CMK (cell line): Measurements from ENCODE around the gene OXCT1.

ENCODE experiments used
- DNase-seq: peaks from one replicate; pipeline ENCODE4 v3.0.0-alpha.2; 2010; ENCODE audit warnings: low read depth

Gene OXCT1

DNA sequence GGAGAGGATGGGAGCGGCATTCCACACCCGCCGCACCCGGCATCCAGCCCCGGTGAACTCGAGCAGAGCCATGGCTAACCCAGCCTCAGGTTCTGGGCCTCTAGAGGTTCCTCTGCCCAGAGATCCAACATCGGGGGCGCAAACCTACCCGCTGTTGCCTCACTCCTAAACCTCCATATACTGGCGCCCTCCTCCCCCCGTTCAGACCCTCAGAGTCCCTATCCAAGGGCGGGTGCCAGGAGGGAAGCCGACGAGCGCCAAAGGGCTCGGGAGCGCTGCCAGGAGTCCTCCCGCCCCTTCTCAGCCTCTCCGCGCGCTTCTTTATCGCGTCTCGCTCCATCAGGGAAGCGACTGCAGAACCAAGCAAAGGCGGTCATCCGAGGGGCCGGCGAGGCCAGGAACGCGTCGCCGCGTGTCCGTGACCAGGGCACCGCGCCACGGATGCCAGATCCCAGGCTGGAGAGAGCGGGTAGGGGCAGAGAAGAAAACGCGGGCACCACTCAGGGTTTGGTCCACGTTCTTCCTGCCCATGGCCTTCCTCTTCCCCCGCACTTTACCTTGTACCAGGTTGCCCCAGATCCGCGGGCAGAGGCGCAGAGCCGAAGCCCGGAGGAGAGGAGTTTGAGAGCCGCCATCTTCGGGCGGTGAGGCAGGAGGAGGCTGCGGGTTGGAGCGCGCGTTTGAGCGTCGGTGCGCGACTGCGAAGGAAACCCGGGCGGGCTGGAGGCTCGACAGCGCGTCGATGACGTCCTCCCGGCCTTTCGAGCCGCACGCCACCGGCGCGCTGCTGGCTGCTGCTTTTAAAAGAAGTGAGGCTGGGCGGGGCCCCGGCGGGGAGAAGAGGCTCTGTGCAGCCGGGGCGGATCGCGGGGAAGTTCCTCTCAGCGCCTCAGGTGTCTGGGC is at the start of gene OXCT1:
Gene OXCT1, minus strand, starts transcription at position 702 of the 903 bp plus-strand sequence. Its CDS starts 67 bp downstream, at position 635.
- peak; percentile 59 for DNase-seq

DNA sequence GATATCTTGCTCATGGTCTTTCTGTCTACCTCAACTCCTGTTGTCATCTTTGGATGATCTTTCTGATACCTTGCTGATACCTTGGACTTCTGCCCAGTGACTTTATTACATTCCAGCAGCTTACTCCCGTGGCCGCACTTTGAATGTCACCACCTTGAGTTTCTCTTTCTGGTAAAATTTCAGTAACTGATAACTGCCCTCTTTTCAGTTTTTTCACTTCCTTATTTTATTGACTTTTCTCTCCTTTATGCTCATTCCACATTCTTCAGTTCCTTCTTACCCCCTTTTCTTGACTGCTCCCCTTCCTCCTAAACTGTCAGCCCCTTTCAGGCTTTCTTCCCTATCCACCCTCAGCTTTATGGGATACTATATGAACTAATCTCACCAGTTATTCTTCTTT is 47.9 kb upstream of the OXCT1 start:
- DNase-seq, result no peak

DNA sequence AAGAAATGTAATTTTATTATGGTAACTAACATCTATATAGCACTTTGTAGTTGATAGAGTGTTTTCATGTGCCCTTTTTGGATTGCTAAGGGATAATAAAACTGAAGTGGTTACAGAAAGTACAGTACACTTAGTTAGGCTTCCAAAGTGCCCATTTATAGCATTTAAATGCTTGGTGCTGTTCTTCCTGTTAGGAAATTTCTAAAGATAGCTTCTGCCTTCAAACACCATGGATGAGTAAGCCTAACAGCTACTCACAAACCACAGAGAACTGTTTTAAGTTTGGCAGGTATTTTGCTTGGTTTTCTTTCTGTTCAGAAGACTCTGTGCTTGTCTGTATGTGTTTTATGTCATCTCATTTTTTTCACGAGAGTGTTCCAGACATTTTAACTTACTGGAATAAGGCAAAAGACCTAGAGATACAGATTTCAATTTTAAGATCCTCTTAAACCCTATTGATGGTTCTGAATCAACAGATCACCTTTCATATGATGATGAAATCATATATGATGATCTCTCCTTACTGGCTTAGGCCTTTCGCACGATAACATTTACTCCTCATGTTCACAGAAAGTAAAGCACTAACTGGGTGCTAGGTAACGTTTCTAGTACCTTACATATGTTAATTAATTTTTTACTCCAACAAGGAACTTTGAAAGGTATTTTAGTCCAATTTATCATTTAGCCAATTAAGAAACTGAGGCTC is 38.3 kb upstream of the OXCT1 start:
- no peak for DNase-seq

DNA sequence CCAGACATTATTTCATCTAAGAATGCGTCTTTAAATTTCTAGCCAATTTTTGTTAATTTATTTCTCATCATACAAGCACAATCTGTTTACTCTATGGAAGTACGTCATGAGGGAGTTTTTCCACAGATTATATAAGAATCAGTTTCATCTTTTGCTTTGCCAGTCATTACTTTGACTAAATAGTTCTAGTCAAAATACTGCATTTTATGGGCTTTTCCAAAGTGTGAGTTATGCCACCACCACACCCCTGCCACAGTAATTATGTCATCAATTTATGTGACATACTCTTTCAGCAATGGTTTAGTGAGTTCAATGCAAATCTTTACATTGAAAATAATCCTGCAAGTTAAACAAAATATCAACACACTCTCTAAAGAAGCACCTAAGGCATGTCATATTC is 35.9 kb upstream of the OXCT1 start:
- DNase-seq, result no peak

DNA sequence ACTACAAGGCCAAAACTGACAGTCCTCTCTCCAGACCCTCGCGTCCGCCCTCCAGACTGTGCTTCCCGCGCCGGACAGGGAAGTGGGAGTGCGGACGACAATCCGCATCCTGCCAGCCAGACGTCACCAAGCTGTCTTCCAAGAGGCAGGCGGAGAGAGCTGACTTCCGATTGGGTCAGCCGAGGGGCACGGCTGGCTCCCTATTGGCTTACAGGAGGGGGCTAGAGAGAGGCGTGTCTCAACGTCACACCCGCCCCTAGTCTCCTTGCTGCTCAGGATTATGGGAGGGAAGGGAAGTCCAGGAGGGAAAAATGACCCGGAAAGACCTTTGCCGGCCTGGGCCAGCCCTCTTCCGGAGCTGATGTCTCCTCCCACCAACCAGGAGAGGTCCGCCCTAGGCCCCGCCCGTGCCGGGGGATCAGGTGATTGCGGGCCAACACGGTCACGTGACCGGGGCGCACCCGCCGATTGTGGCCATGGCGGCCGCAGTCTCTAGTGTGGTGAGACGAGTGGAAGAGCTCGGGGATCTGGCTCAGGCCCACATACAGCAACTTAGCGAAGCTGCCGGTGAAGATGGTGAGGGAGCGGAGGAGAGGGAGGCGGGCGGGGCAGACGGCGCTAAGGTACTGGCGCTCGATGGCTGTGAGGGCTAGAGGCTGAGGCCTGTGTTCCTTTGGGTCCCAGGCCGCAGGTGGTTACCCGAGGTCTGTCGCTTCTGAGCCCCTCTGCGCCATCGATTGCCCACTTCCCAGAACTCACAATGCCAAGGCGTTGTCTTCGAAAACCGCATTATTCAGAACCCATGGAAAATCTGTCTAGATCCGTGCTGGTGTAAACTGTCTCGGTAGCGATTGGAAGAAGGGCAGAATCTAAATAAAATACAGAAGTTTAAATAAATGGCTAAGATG is 33.9 kb upstream of the OXCT1 start, which contains the start of gene RIMOC1:
Gene RIMOC1, plus strand, starts transcription at position 453 of the 908 bp plus-strand sequence. Its CDS starts 24 bp downstream, at position 477.
- peak; percentile 100 for DNase-seq

DNA sequence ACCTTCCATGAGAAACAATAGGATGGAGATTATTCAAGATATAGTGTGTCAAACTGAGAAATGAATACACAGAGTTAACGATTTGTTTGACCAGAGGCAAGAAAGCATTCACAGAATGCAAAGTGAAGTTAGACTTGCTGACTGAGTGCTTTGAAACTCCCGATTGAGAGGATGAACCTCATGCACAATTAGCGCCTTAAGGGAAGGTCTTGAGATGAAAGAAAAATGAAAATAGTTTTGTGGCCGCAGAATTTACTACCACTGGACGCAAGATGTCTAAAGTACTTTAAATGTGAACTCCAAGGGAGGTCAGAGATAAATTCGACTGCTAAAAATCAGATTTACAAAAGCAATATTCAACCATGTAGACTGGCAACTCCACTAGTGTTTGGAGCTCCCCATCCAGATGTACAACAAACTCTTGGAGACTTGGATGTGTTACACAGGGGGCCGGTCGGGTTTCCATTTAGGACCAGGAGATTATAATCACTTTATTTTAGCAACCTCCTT is 33.2 kb upstream of the OXCT1 start:
- no peak for DNase-seq

DNA sequence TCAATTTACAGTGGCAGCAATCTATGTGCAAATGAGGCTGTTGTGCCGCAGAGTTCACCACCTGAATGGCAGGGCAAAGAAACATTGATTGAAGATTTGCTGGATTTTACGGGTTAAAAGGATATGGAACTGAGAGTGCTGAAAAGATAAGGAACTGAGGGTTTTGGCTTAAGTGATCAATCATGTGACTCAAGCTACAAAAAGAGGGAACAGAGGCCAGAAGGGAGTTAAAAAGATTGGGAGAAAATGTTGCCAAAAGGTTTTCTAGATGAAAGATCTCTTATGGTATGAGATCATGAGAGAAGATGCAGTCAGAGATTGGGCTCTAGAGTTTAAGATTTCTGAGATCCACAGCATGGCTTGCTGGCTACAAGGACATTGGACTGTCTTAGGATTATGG is 26.0 kb upstream of the OXCT1 start:
- no peak for DNase-seq

DNA sequence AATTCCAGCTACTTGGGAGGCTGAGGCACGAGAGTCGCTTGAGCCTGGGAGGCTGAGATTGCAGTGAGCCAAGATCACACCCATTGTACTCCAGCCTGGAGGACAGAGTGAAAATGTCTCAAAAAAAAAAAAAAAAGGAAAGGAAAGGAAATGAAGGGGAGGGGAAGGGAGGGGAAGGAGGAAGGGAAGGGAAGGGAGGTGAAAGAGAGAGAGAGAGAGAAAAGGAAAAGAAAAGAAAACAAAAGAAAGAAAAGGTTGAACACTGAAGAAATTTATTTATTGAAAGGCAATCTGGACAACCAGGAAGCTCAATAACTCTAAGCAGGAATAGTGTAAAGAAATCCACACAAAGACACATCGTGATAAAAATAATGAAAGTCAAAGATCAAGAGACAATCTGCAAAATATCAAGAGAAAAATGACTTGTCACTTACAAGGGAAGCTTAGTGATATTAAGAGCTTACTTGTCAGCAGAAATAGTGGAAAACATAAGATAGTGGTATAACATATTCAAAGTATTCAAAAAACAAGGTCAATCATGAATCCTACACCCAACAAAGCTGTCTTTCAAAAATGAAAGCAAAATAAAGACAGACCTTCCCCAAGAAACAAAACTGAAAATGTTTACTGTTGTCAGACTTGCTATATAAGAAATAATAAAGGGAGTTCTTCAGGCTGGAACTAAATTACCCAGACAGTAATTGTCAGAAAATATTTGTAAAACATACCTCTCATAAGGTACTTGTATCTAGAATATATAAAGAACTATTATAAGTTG is 23.0 kb upstream of the OXCT1 start:
- DNase-seq, result no peak

DNA sequence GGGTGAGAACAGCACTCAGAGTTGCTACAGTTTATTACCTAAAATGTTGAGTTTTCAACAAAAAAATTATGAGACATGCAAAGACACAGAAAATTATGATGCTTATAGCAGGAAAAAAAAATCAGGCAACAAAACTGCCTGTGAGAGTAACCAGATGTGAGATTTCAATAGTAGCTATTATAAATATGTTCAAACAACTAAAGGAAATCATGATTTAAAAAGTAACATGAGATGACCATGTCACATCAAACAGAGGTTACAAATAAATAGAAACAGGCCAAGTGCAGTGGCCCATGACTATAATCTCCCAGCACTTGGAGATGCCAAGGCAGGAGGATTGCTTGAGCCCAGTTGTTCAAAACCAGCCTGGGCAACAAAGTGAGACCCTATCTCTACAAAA is 21.8 kb upstream of the OXCT1 start:
- no peak for DNase-seq

DNA sequence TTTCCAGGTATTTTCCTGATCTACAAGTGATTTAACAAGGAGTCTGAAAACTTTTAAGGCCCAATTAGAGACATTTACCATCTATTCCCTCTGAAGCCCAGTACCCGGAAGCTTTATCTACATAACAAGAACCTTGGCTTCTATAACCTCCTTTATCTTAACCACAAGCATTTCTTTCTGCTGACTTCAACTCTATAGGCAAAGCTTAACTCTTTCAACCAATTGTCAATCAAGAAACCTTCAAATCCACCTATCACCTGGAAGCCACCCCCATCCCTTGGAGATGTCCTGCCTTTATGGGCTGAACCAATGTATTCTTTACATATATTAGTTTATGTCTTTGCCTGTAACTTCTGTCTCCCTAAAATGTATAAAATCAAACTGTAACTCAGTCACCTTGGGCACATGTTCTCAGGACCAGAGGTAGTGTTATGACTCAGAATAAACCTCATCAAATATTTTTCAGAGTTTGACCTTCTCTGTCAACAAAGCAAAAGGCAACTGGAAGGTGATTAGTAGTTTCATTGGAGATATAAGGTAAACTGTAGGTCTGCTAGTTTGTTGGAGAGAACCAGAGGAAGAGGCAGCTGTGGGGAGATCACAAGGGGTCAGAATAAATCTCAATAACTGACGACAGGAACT is 21.0 kb upstream of the OXCT1 start:
- DNase-seq, result no peak

DNA sequence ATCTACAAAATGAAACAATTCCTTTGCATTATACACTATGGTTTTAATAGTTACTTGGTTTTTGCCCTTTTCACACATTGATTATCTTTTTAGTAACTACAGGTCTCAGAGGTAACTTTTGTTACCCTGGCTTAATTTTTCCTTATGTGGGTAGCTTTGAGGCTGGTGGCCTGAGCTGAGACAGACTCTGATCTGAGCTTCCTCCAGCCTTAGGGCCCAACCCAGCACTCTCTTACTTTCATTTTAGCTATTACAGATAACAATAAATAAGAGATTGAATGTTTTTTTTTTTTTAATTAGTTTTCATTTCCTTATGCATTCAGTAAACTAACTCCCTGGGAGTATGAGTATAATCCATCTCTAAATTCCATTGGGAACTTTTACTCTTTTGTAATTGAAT is 15.1 kb upstream of the OXCT1 start:
- DNase-seq, result no peak

DNA sequence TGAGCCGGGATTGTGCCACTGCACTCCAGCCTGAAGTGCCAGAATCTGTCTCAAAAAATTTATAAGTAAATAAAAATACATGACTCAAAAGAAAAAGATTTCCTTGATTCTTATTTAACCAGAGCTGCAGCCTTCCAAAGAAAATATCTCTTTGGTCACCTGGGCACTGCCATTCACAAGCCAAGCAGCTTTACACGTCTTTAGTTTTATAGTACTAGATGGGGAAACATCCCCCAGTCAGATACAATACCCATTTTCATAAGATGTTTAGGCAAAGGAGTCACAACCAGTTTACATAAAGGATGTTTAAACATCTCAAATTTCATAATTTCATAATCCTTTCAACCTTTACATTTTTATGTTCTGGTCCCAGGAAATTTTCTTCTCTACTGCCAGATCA is 13.7 kb upstream of the OXCT1 start:
- no peak for DNase-seq

DNA sequence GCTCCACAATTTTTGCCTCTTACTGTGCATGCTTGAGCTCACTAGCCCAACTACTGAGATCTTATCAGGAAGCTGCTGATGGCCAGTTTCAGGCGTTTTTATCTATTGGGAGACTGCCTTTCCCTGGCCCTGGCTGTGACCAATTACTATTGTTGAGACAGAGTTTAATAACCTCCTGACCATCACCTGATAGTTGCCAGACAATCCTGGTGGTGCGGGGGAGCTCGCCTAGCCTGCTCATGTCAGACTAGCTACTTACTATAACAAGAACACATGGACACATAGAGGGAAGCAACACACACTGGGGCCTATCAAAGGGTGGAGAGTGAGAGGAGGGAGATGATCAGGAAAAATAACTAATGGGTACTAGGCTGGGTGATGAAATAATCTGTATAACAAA is 13.0 kb upstream of the OXCT1 start:
- no peak for DNase-seq

DNA sequence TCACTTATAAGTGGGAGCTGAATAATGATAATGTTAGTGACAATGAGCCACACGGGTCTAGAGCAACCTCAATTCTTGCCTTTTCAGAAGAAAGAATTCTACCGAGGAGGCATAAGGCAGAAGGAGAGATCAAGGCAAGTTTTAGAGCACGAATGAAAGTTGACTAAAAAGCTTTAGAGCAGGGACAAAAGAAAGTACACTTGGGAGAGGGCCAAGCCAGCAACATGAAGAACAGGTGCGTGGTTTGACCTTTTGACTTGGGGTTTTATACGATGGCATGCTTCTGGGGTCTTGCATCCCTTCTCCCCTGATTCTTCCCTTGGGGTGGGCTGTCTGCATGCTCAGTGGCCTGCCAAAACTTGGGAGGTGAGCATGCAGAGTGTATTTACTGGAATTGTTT is 12.5 kb upstream of the OXCT1 start:
- DNase-seq, result no peak

DNA sequence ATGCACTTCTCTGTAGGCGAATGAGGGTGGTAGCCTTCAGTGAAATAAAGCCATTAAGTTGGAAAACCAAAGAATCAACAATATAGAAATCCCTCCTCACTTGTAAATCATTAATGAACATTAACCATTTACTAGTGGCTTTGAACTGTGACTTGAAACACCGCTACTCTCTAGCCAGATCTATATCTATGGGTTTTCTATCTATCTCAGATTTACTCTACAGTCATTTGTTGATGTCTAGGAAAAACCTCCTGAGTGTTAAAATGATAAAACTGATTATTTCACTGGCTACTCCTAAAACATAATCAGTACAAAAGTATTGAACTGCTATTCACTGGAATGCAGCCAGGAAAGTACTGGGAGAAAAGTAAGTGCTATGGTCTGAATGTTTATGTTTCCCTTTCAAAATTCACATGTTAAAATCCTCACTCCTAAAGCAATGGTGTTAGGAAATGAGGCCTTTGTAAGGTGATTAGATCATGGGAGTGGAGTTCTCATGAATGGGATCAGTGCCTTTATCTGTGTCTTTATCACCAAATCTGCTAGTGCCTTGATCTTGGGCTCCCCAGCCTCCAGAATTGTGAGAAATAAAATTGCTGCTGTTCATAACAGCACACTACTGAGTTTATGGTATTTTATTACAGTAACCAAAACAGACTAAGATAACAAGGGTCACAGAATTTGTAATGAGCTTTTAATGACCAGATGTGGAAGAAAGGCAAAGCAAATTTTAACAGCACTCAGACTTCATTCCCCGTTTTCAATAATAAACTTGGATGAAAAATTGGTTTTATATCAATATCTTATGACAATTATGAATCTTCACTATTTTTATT is 8.6 kb upstream of the OXCT1 start:
- DNase-seq, result no peak

DNA sequence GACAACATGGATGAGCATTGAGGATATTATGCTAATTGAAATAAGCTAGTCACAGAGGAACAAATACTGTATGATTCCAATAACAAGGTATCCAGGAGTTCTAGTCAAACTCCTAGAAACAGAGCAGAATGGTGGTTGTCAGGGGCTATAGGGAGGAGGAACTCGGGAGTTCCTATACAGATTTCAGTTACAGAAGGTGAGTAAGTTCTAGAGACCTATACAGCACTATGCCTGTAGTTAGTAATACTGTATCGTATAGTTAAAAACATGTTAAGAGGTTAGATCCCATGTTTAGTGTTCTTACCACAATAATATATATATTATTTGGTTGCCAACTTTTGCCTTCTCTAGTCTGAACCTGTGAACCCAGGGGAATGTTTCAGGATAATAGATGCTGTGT is 7.9 kb upstream of the OXCT1 start:
- DNase-seq, result no peak

DNA sequence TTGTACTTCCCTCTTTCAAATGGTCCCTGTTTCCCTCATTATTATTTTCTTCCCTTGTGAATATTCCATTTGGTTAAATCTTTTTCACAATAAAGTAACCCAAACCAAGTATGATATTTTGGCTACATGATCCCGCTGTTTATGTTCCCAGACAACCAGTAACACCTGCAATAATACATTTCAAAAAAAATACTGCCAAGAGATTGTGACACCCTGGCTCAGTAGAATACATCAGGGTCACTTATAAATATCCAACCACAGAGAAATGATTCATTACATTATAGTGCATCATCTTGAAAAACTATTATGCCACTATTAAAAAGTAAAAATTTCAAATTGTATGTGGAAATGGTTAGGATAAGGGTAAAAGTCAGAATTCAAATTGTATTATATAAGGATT is 7.2 kb upstream of the OXCT1 start:
- DNase-seq, result no peak

DNA sequence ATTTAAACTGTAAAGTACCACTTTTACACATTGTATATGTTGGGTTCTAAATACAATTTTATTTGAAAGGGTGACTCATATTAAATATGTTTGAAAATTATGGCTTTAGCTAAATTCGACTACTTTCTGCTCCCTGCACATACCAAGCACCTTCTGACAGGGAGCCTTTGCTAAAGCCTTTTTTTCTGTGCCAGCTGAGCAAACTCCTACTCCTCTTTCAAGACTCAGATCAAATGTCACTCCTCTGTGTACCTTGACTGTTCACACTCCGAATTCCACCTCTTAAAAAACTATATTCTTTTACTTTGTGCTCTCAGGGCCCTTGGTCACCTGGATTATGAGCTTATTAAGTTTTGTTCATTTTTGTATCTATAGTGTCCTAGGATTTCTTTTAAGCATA is 6.5 kb upstream of the OXCT1 start:
- no peak for DNase-seq

DNA sequence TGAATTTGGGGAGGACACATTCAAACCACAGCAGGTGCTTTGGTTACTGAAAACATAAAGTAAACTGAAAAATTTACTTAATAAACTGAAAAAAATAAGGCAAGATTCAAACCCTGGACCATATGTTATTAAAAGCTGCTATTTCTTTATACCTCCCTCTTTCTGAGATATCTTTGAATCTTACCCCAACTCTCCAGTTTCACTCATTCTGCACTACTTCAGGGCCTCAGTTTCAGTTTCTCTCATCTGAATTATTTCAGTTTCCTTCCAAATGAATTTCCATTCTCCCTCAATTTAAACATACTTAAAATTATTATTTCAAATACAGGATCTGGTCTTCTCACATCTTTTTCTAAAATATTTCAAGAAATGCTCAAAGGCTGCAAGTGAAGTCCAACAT is 4.9 kb upstream of the OXCT1 start:
- no peak for DNase-seq

DNA sequence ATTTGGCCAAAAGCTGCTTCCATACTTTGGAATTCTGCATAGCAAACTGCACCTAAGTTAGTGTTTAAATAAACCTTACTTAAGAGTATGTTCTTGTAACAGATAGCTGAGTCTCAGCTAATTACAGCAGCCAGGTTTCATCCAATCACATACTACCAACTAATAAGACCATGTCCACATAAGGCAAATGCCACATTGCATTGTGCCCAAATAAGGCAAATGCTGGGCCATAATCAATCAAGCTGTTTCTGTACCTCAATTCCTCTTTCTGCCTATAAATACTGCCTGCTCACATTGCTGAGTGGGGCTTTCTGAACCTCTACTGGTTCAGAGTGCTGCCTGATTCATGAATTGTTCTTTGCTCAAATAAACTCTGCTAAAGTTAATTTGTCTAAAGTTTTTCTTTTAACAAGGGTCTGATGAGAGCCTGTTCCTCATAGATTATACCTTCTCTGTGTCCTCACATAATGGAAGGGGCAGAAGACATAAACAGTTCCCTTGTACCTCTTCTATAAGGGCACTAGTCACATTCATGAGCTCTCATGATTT is 4.4 kb upstream of the OXCT1 start:
- no peak for DNase-seq
